Measurements from ENCODE around the gene SALL3.

Gene SALL3

GRCh38 chr18:78965917-78966792 lies 13.5 kb upstream of the SALL3 start:
- no peak for DNase-seq

DNA sequence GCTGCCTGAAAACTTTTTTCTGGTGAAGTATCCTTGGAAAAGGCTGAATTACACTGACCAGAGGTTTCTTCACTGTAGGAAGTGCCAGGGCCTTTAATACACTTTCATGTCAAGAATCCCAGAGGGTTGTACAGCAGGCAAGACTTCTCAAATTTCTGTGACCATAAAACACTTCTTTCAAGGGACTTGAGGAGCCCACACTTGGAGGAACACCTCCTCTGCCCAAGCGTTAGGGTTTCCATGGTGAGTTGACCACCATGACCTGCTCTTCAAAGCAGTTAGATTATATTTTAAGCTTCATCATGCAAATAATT lies 12.9 kb upstream of the SALL3 start:
- no peak for DNase-seq

DNA sequence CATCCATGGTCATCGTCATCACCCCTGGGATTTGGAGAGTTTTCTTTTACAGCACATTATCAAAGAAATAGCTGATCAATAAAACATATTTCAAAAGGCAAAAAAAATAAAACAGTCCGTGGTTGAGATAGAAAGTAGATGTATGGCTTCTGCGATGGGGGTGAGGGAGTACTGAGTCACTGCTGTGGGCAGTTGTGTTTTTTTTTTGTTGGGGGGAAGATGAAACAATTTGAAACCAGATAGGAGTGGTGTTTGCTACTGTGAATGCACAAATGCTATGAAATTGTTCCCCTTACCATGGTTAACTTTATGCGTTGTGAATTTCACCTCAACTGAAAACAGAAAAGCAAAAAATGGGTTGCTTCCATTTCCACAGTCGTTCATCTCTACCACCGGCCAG lies 11.9 kb upstream of the SALL3 start:
- no peak for DNase-seq

DNA sequence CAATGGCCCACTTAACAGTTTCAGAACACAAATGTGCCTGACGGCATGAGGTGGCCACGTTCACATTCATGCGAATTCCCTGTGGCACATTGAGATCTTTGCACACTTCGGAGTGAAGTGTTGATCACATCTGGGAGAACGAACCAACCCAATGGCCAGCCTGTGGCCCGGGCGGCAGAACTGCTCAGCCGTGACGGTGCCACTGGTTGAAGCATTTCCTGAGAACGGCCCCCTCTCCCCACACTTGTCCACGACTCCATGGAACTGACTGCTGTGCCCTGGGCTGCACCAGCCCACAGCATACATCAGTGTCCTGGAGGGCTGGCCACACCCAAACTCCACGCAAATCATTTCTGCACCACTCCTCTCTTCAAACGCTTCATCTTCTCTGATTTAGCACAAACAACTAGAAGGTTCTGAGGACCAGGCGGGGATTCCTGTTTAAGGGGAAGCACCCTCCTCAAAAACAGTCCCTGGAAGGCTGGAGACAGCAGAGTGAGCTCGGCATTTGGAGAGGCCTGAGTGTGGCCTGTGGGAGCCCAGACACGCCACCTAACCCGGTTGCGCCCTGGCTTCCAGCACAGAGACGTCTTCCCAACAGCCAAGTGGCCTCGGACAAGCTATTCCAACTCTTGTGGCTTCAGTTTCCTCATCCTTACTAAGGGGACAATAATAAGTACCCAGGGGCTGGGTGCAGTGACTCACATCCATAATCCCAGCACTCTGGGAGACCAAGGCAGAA lies 9.9 kb upstream of the SALL3 start:
- no peak for DNase-seq

- no peak for DNase-seq
Observed at GRCh38 chr18:78970774-78971333, 8.8 kb upstream of the SALL3 start.

- no peak for DNase-seq
Observed at GRCh38 chr18:78971511-78972245, 7.9 kb upstream of the SALL3 start.

DNA sequence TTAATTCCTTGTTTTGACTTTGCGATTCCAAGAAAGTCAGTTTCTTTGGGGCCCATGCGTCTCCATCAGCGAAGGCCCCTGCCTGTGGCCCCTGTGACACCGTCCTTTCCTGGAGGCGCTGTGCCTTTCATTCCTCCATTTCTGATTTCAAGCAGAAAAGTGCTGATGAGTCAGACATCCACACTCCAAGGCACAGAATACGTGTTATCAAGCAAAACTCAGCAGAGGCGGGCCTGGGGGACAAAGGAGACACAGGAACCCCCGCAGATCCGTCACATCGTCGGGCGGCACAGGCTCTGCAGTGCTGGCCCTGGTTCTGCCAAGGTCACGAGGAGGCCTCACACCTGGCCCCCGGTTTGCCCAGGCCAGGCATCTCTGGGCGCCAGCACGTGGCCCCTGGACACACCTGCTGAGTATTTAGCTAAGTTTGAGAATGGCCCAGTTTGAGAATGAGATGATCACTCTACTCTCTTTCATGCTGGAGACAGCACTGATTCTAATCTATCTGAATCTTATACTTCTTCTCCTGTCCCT lies 7.2 kb upstream of the SALL3 start:
- DNase-seq = no peak

- no peak for DNase-seq
Observed at GRCh38 chr18:78972930-78973331, 6.7 kb upstream of the SALL3 start.

GRCh38 chr18:78973357-78974083 lies 6.1 kb upstream of the SALL3 start:
- no peak for DNase-seq

GRCh38 chr18:78974115-78974761 lies 5.4 kb upstream of the SALL3 start:
- DNase-seq = no peak

- no peak for DNase-seq
Observed at GRCh38 chr18:78975292-78975691, 4.3 kb upstream of the SALL3 start.

DNA sequence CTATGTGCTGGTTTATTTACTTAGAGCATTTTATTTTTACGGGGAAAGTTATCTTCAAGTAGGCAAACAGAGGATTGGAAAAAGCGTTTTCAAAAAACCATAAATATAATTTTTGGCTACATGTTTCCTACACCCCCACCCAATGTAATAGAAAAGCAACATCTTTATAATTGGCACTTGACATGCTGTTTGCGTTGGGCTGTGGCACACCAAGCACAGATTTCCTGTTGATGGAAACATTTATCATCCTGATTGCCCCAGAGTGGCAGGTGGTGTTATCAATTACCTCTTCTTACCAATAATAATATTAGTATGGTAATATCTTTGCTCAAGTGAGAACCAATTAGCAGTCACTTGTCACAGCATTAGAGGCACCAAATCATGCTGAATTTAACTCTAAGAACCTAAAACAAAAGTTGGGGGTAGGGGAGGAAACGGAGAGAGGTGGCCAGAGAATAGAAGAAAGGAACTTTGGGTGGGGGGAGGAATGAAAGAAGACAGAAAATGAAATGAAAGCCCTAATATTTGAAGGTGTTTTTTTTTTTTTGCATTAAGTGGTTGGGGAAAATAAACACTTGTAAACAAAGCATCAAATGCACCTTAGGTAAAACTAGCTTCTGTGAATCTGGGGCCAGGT lies 3.8 kb upstream of the SALL3 start:
- DNase-seq = no peak

DNA sequence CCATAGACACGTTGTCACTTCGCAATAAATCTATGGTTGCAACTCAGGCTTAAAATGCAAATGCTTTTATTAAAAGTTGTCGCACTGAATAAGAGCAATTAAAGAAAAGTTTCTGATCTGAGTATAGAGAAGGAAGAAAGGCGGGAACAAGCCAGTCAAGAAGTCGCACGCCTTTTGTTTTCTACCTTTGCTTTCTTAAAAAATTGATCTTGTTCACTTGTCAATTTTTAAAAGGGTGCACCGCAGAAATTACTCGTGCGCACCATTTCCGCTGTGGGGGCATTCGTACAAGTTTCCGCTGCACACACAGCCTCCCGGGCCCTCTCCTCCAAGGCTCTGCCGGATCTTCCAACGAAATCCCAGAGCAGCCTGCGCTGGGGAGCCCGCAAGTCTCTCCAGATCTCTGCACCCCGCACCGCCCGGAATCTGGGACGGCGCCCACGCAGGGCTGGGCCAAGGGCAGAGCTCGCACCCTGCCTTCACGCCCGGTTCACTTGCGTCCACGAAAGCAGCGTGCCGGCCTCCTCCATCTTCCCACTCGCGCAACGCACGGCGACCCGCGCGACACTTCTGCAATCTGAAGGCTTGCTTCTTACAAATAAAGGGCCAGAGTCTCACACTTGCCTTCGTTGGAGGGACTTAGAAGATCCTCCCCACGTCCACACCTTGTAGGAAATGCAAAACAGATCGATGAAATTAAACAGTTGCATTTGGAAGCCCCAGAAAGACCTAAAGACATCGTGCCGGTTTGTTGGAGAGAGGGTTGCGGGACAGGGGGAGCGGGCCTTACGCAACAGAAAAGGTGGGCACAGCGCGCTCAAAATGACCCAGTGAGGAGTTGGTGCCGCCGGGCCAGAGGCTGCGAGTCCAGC lies 2.6 kb upstream of the SALL3 start:
- DNase-seq = no peak

DNA sequence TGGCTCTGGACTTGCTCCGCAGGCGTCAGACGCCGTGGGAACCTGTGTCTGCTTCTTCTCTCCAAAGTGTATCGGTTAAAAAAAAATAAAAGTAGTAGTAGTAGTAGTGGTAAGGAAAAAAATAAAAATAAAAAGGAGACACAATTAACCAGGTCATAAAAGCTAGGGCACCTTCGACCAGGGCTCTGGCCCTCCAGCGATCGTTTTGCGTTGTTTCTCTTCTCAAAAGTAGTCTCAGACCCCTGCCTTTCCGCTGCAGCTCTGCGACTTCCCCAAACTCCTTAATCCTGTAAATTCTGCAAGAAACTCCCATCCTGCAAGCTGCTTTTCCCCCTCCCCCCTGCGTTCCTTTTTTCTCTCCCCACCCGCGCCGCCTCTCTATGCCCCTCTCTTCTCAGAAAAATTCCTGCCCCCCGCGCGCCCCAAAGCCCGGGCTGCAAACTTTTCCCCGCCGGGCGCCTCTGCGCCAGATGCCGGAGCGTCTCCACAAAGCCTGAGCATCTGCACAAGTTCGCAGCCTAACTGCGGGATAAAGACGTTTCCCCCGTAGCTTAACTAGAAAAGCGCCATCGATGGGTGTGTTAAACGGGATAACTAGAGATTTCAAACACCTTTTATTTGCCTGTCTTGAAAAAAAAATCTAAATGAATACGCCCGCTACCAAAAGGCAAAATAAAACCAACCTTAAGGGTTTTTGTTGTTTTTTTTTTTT lies 1.8 kb upstream of the SALL3 start:
- no peak for DNase-seq

GRCh38 chr18:78978349-78979055 lies 1.1 kb upstream of the SALL3 start:
- DNase-seq = no peak

- DNase-seq = no peak
Observed at GRCh38 chr18:78979056-78979729, 425 bp upstream of the SALL3 start.

- no peak for DNase-seq
Observed at GRCh38 chr18:78980279-78980771, 707 bp downstream of the SALL3 start.

GRCh38 chr18:78980777-78981380 lies 1.3 kb downstream of the SALL3 start:
- DNase-seq = no peak
